OCI-LY3 (cell line): ENCODE data around the gene GPR137B.

ENCODE experiments used
- H2AFZ ChIP-seq: fragments of 200-600, 300-600 bp; shearing (Covaris generic); 2 replicates; pipeline ENCODE4 v1.6.0; 2014; ENCODE audit warnings: antibody characterized with exemption, low read depth, low read length
- H3K27ac ChIP-seq: fragments of 200-600, 300-600 bp; sonication (generic); 2 replicates; pipeline ENCODE4 v1.5.1; 2014; ENCODE audit warnings: mild to moderate bottlenecking, low read length, moderate library complexity, mixed read lengths
- H3K27me3 ChIP-seq: fragments of 200-600, 300-600 bp; sonication (generic); 2 replicates; pipeline ENCODE4 v1.6.1; 2014; ENCODE audit warnings: low read depth, low read length, mixed read lengths
- H3K36me3 ChIP-seq: fragments of 200-600, 300-600 bp; sonication (generic); replicated peaks from 2 replicates; pipeline ENCODE3; 2014; ENCODE audit warnings: low read depth, low read length, mixed read lengths
- H3K4me1 ChIP-seq: fragments of 300-600, 200-600 bp; sonication (generic); 2 replicates; pipeline ENCODE4 v1.6.1; 2014; ENCODE audit warnings: low read length, mixed read lengths
- H3K4me2 ChIP-seq: fragments of 200-600, 300-600 bp; sonication (generic); 2 replicates; pipeline ENCODE4 v1.6.1; 2014; ENCODE audit warnings: low read length, mixed read lengths
- H3K4me3 ChIP-seq: fragments of 300-600, 200-600 bp; sonication (generic); 2 replicates; pipeline ENCODE4 v1.5.1; 2014; ENCODE audit warnings: antibody characterized with exemption, mild to moderate bottlenecking, low read length, moderate library complexity
- H3K79me2 ChIP-seq: fragments of 300-600, 200-600 bp; shearing (Covaris generic); 2 replicates; pipeline ENCODE4 v1.6.1; 2014; ENCODE audit warnings: mild to moderate bottlenecking, low read length, mixed read lengths
- H3K9ac ChIP-seq: fragments of 300-600, 200-600 bp; shearing (Covaris generic); 2 replicates; pipeline ENCODE4 v1.6.0; 2014; ENCODE audit warnings: mild to moderate bottlenecking, low read length, moderate library complexity
- H3K9me3 ChIP-seq: fragments of 200-600, 300-600 bp; shearing (Covaris generic); 2 replicates; pipeline ENCODE4 v1.6.1; 2014; ENCODE audit warnings: low read length, mixed read lengths; ENCODE audit not compliant: insufficient read depth
- H4K20me1 ChIP-seq: fragments of 200-600, 300-600 bp; sonication (generic); 2 replicates; pipeline ENCODE4 v1.6.1; 2016; ENCODE audit warnings: low read length, mixed read lengths; ENCODE audit not compliant: insufficient read depth
- CTCF ChIP-seq: fragments of 200-600, 300-600 bp; sonication (generic); IDR thresholded peaks from 2 replicates; pipeline ENCODE4 v1.5.1; 2014; ENCODE audit warnings: antibody characterized with exemption, low read length, low read depth
- EZH2phosphoT487 ChIP-seq: fragments of 200-600 bp; shearing (Covaris generic); IDR thresholded peaks from 2 replicates; pipeline ENCODE4 v1.6.1; 2018; ENCODE audit warnings: antibody characterized with exemption, mixed run types, low read depth

The GPR137B gene

GRCh38 chr1:236150311-236150955 lies 8.1 kb downstream of the GPR137B start:
- Histone ChIP-seq H3K36me3 (peaks cover 65% of the 10 kb centered on the region), H3K9ac (no peak overlapping the region), H3K4me1 (peaks cover 44% of the 10 kb centered on the region), H3K27me3 (no peaks in the 10 kb centered on the region), H3K79me2 (peaks cover 98% of the 10 kb centered on the region), H3K4me2 (no peak overlapping the region), H2AFZ (no peak overlapping the region), H3K4me3 (no peak overlapping the region), H3K9me3 (no peaks in the 10 kb centered on the region), H4K20me1 (peaks cover 94% of the 10 kb centered on the region), H3K27ac (no peak overlapping the region)
- no peak for TF ChIP-seq EZH2phosphoT487
- TF ChIP-seq CTCF, result no peak

GRCh38 chr1:236150986-236151385 lies 8.6 kb downstream of the GPR137B start:
- Histone ChIP-seq H3K9ac (no peak overlapping the region), H3K4me3 (no peak overlapping the region), H3K79me2 (peaks cover 98% of the 10 kb centered on the region), H3K4me2 (no peak overlapping the region), H3K4me1 (peaks cover 50% of the 10 kb centered on the region), H3K36me3 (peaks cover 66% of the 10 kb centered on the region), H3K9me3 (no peaks in the 10 kb centered on the region), H4K20me1 (peaks cover 94% of the 10 kb centered on the region), H3K27me3 (no peaks in the 10 kb centered on the region), H2AFZ (no peak overlapping the region), H3K27ac (no peak overlapping the region)
- TF ChIP-seq CTCF (no peak), EZH2phosphoT487 (no peak)

- peaks cover 93% of the 10 kb centered on the region for H3K79me2 ChIP-seq
- H4K20me1 ChIP-seq, result peaks cover 85% of the 10 kb centered on the region
- no peak overlapping the region for H3K4me2 ChIP-seq
- peaks cover 56% of the 10 kb centered on the region for H3K4me1 ChIP-seq
- peaks cover 62% of the 10 kb centered on the region for H3K36me3 ChIP-seq
- H3K4me3 ChIP-seq, result no peak overlapping the region
- TF ChIP-seq CTCF (no peak), EZH2phosphoT487 (no peak)
- H3K27ac ChIP-seq, result no peak overlapping the region
- H3K9ac ChIP-seq, result no peak overlapping the region
- no peaks in the 10 kb centered on the region for H3K9me3 ChIP-seq
- H2AFZ ChIP-seq, result no peak overlapping the region
- H3K27me3 ChIP-seq, result no peaks in the 10 kb centered on the region
These were observed 9.5 kb downstream of the GPR137B start for GRCh38 chr1:236151739-236152424.

GRCh38 chr1:236154126-236154525 lies 11.8 kb downstream of the GPR137B start:
- Histone ChIP-seq H2AFZ (no peak overlapping the region), H3K4me1 (peaks cover 63% of the 10 kb centered on the region), H3K4me2 (no peak overlapping the region), H3K9me3 (no peaks in the 10 kb centered on the region), H3K4me3 (no peak overlapping the region), H3K27me3 (no peaks in the 10 kb centered on the region), H4K20me1 (peaks cover 63% of the 10 kb centered on the region), H3K36me3 (peaks cover 50% of the 10 kb centered on the region), H3K27ac (no peak overlapping the region), H3K79me2 (peaks cover 90% of the 10 kb centered on the region), H3K9ac (no peak overlapping the region)
- no peak for TF ChIP-seq EZH2phosphoT487
- TF ChIP-seq CTCF, result no peak
